GM10847 (cell line): Measurements from ENCODE around the gene ALDH4A1.

ENCODE experiments used
- POLR2A ChIP-seq: IDR thresholded peaks from 2 replicates; pipeline ENCODE4 v1.6.1; 2011; ENCODE audit not compliant: insufficient read length; ENCODE audit errors: extremely low read depth

ALDH4A1 gene

DNA sequence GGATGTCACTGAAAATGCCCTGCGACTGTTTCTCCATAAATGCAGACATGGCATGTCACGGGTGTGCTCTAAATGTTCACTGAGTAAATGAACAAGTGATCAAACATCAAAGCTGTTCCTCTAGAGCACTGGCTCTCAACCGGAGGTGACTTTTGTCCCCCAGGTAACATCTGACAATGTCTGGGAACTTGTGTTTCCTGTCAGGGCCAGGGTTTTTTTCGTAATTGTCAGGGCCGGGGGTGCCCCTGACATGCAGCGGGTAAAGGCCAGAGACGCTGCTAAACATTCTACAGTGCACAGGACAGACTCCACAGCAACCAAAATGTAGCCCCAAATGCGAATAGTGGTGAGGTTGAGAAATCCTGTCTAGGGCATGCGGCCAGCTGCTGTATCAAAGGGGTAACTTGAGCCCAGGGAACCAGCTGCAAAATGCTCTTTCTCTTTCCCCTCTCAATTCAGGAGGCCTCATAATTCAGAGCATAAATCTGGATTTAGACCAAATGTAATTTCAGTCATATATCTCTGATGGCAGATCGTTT, 2.0 kb downstream of the ALDH4A1 start:
- TF ChIP-seq POLR2A, result no peak

DNA sequence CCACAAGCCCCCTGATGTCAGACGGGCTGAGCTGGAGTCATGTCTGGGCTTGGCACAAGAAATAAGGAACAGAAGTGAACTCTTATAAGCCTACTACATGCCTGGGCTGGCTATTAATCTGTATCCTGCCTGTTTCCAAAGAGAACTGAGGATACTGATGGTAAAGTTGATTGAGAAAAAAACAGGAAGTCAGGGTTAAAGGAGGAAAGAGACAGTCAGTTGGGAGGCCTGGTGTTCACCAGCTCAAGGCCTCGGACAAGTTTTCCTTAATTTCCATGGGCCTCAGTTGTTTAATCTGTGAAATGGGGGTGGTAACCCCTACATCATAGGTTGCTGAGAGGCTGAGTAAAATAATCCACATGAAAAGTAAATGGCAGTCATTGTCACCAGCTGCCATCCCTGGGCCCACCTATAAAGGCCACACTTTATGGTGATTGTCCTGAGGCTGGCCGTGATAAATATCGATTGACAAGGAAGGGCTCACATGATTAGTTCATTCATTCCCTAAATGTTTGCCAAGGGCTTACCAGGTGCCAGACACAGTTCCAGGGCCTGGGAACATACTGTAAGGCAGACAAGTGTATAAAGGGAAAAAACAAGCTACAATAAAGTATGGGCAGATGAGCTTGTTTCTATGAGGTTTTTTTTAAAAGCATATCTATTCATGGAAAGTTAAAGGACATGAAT, 2.8 kb downstream of the ALDH4A1 start:
- no peak for TF ChIP-seq POLR2A

DNA sequence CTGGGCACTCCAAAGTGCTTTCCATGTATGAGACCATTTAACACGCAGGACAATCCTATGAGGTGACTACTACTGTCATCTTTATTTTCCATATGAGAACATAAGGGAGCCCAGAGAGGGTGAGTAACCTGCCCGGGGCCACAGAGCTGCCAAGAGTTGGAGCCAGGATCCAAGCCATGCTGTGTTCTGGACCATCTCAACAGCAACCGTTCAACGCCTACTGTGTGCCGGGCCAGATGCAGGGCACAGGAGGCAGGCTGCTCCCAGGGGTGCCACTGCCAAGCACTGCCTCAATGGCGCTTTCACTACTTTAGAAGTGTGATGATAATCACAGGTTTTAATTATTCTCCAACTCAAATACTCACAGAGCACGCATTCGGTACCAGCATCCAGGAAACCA, 3.8 kb downstream of the ALDH4A1 start:
- TF ChIP-seq POLR2A, result no peak

DNA sequence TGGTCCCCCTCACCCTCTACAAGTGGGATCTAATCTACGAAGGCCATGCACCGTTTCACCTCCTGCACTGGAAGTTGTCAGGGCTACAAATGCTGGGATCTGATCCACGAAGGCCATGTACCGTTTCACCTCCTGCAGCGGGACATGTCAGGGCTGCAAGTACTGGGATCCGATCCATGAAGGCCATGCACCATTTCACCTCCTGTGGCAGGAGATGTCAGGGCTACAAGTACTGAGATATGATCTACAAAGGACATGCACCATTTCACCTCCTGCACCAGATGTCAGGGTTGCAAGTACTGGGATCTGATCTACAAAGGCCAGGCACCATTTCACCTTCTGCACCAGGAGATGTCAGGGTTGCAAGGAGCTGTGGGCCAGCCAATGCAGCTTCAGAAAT, 7.0 kb downstream of the ALDH4A1 start:
- TF ChIP-seq POLR2A, result no peak

DNA sequence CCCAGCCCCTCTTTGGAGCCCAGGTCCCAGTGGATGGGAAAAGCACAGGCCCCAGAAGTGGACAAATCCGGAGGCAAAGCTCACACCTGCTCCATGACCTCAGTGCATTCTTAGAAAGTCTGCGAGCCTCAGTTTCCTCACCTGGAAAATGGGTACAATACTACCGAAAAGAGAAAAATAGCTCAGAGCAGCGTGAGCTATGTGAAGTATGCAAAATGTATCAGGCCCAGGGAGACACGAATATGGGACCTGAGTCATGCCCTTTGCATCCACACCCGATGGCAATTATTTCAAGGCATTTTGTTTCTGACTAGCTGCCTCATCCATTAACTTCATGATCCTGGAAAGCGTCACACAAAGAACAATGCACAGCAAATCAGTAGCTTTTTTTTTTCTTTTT, 9.2 kb downstream of the ALDH4A1 start:
- no peak for TF ChIP-seq POLR2A

DNA sequence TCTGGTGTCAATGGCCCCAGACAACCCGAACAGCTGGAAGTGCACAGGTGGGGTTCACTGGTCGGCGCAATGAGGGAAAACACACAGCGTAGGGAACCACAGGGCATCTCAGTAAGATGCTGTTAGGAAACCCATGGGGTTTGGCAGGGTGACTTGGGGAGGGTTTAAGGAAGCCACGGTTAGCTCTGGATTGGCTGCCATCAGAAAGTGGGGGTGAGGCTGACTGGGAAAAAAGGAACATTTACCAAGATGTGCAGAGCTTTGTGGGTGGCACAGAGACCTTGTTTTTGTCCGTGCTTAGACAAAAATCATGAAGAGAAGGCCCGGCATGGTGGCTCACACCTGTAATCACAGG, 11.0 kb downstream of the ALDH4A1 start:
- no peak for TF ChIP-seq POLR2A

DNA sequence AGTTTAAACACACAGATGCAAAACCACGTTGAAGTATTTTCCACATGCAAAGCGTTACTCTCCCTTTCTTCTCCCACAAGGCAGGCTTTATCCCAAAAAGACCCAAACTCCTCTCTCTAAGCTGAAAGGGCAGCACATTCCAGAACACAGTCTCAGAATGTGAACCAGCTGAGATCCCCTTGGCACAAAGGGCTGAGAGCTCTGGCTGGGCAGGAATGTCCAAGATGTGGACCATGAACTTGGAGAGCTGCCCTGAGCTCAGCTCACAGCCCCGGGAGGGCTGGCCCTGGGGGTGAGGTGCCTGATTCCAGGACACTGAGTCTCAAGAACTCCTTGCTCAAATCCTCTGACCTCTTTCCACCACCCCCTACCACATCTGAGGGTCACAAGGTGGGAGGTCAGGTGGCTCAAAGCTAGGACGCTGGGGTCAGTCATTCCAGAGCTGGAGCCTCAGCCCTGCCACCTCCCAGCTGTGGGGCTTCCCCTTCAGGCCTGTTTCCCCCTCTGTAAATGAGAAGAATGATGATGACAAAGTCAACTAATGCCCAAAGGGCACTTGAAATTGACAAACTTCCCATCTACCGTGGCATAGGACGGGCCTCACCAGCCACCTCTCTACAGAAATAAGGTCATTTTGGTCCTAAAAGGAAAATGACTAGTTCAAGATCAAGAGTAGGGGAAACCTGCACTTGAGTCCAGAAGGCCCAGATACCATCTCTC, 11.5 kb downstream of the ALDH4A1 start:
- TF ChIP-seq POLR2A, result no peak

DNA sequence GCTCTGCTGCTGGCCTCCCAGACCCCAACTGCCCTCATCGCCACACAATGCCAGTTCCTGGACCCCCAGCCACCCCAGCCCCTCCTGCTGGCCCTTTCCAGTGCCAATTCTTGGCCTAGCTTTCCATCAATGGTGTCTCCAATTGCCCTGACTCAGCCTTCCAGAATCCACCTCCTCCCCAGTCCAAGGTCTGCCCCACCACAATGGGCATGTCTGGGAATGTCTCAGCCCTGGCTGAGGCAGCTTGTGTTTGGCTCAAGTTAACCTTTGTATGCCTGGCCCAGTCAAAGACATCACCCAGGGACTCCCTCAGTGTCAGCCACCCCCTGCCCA, 16.4 kb downstream of the ALDH4A1 start:
- no peak for TF ChIP-seq POLR2A

DNA sequence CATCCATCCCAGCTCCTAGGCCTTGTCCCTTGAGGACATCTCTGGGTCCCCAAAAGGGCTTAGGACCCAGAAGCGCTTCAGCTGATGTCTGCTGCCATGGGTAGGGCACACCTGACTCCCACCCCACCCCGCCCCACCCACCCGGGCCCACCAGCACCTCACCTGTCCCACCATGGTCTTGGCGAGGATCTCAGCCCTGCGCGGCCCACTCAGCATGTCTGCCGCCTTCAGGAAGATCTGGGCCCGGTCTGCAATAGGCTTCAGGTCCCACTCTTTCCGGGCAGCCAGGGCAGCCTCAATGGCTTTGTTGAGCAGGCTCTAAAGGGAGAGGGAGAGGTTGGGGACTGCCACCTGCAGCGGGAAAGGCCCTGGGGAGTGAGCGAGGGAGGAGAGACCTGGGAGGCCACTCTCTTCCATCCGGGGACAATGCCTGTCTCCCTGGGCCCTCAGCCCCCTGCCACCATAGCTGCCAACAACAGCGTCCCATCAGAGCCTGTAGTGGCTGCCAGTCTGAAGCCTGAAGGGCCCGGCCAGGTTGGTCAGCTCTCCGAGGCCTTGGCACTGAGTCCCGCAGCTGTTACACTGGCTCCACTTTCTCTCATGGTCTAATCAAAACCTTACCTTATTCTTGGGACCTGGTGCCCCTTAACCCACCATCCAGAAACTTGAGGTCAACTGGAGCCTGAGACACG, 16.9 kb downstream of the ALDH4A1 start:
- no peak for TF ChIP-seq POLR2A

DNA sequence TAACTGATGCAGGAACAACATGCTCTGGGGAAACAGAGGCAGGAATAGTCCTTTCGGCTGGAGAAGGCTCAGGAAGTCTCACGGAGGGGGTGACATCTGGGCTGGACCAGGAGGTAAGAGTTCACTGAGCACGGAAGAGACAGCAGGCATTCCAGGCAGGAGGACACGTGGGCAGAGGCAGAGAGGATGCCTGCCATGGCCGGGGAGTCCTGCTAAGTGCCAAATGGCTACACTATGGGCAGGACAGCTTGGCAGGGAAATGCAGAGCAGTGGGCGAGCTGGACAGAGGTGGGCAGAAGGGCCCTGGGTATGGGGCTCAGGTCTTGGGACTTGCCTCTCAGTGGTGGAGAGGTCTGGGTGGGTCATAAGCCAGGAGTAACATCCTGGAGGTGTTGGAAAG, 17.6 kb downstream of the ALDH4A1 start:
- no peak for TF ChIP-seq POLR2A

DNA sequence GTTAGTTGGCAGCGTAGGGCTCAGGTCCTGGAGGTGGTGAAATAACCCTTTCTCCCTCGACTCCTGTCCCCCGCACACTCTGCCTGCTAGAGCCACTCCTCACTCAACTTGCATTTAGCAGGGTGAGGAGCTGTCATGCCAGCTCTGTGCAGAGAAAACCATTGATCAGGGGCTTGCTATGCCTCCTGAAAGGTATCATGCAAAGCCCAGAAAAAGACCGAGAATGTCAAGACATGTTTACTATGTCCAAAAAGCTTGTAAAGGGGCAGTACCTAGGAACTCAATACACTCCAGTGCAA, 18.0 kb downstream of the ALDH4A1 start:
- no peak for TF ChIP-seq POLR2A

DNA sequence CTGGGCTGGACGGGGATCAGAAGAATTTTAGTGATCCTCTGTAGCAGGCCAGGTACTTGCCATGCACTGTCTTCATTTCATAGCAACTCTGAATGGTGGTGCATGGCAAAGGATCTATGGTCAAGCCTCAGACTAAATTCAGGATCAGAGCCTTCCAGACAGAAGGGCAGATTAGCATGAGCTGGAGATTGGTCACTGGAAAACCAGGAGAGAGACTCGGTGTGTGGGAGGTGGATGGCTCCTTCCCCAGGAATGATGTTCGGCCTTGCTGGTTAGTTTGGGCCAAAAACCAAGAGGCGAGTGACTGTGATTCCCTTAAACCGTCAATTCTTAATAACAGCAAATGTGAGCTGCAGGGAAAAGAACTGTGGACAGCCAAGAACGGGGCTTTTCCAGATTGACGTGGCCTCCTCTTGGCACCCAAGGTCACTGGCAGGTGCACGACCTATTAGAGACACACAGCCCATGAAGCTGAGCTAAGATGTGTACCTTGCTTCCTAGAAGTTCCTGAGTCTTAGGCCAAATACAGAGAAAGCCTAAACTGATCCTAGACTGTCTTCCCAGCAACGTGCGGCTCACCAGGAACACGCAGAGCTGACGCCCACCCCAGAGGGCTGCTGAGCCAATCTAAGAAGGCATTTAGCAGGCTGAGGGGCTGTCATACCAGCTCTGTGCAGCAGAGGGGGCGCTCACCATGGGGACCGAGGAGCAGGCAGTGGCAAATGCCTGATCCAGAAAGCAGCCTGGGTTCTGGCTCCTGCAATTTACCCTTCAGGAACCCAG, 18.5 kb downstream of the ALDH4A1 start:
- no peak for TF ChIP-seq POLR2A

DNA sequence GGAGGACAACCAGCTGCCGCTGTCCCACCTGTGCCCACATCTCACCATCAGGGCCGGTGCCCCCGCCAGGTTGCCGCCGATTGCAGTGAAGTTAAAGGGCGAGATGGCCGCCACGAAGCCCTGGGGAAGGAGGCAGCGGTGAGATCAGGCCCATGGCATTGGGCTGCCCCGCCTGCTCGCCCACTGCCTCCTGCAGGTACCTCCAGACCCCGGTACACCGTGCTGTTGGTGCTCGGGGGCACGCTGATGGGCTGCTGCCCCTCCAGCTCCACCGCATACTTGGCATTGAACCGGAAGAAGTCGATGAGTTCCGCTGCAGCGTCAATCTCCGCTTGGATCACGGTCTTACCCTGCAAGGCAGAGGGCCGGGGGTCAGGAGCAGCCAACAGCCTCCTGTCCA, 19.3 kb downstream of the ALDH4A1 start:
- no peak for TF ChIP-seq POLR2A

DNA sequence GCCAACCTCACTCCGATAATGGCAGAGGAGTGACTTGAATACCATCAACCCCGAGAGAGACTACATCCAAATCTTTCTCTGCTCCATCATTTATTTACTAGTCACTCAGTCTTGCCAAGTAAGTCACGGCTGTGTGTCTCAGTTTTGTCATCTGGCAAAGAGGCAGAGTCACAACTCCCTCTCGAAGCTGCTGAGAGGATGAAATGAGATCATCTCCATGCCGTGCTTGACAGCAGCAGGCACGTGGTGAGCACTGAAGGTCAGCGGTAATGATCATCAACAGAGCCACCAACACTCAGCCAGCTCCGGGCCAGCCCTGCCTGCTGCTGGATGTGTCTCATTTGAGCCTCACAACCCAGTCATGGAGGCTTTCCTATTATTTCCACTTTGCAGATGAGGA, 19.9 kb downstream of the ALDH4A1 start:
- TF ChIP-seq POLR2A, result no peak

DNA sequence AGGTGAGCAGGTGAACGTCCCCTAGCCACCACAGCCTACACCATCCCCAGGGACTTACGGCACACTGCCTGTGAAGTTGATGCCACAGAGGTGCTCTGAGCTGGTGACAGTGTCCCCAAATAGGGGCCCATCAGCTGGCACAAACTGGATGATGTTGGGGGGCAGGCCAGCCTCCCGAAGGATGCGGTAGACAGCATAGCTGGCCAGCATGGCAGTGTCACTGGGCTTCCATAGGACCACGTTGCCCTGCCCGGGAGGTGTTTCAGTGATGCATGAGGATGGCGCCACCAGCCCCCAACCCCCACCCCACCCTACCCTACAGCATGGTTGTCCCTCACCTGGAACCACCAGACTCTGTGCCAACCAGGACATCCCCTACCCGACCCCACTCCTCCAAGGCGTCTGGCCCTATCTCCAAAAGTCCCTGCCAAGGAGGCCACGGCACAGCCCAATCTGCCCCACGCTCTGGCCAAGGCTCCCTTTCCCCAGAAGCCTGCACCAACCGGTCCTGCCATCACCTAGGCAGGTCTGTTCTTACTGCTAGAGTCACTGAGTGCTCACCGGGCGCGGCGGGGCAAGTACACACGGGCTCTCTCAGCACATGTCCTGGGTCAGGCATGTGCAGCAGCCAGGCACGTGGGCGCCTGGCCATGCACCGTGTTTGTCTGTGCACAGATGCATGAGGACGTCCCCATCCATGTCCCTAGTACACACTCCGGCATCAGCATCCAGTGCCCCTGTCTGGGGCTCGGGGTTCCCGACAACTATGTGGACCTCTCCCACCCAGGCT, 20.5 kb downstream of the ALDH4A1 start:
- no peak for TF ChIP-seq POLR2A

DNA sequence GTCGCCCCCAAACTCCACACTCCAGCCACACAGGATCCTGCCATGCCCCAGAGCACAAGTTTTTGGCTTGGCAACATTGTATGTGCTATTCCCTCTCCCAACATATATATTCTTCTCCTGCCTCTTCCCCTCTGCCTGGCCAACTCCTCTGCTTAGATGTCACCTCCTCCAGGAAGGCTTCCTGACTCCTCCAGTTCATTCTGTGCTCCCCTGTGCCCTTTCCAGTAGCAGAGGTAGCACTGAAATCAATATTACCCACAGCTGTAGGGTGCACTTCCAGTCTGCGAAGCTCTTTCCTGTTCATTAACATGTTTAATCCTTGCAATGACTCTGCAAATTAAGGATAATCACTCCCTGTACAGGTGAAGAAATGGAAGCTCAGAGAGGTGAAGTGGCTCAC, 21.2 kb downstream of the ALDH4A1 start:
- TF ChIP-seq POLR2A, result no peak

DNA sequence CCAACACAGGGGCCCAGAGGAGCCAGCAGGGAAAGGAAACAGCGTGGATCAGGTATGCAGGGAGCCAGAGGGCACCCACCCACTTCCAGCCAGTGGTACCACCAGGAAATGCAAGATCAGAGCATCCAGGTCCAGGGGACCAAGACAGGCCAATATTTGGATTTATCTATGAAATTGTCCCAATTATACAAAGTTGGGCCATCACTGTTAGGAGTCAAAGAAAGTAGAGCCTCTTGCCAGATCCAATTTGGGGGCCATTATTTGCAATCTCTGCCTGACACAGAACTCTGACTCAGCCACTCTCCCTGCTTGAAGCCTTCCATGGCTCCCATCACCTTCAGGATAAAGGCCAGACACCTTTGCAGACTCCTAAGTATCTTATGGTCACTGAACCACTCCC, 21.8 kb downstream of the ALDH4A1 start:
- TF ChIP-seq POLR2A, result no peak
